IMR-90 (cell line): ENCODE measurements around the gene ASH1L. TPM values are rescaled to one million over a fixed set of nuclear protein-coding genes. Genes with fewer than 3 reads are reported as not detected.

Experiments
- ATAC-seq: fragments of 200-7000 bp; cut with Tn5 transposase; 2 replicates; pipeline ENCODE4 v1.9.1; 2020; ENCODE audit warnings: low read depth, mild to moderate bottlenecking, moderate library complexity
- BruUV-seq: library from RNA; stranded (reverse); fragments of 400-500 nt; replicated peaks from 2 replicates; lab custom pipeline; 2021; lab: Mats Ljungman, UMichigan
- CTCF ChIA-PET: fragments of 300-600 bp; formaldehyde crosslinking; extraction: SDS; loops from one replicate; lab custom pipeline; 2021; ENCODE audit warnings: antibody characterized with exemption; lab: Yijun Ruan, JAX
- POLR2A ChIA-PET: fragments of 300-600 bp; sonication (Branson Sonifier 250); formaldehyde crosslinking; loops from one replicate; lab custom pipeline; 2022; ENCODE audit warnings: antibody characterized with exemption; ENCODE audit not compliant: unreplicated experiment; lab: Charles Lee
- DNase-seq: peaks from one replicate; pipeline ENCODE4 v3.0.0; 2013
- H2AFZ ChIP-seq: replicated peaks from 2 replicates; pipeline ENCODE3; 2013; ENCODE audit warnings: low read length, mild to moderate bottlenecking; ENCODE audit not compliant: poor library complexity
- H2AK5ac ChIP-seq: 2 replicates; pipeline ENCODE4 v1.6.1; 2013; ENCODE audit warnings: low read depth, low read length, inconsistent platforms
- H2AK9ac ChIP-seq: replicated peaks from 2 replicates; pipeline ENCODE3; 2013; ENCODE audit warnings: mild to moderate bottlenecking, low read depth, low read length, moderate library complexity; ENCODE audit not compliant: poor library complexity
- H2BK120ac ChIP-seq: 2 replicates; pipeline ENCODE4 v1.6.1; 2013; ENCODE audit warnings: low read depth, low read length, inconsistent platforms
- H2BK15ac ChIP-seq: 3 replicates; pipeline ENCODE4 v1.6.1; 2013; ENCODE audit warnings: low read depth, low read length, inconsistent platforms
- H2BK20ac ChIP-seq: 2 replicates; pipeline ENCODE4 v1.6.1; 2013; ENCODE audit warnings: low read depth, mild to moderate bottlenecking, inconsistent platforms, low read length, moderate library complexity
- H2BK5ac ChIP-seq: 2 replicates; pipeline ENCODE4 v1.6.1; 2013; ENCODE audit warnings: mild to moderate bottlenecking, low read depth, low read length, inconsistent platforms; ENCODE audit not compliant: poor library complexity, severe bottlenecking
- H3K14ac ChIP-seq: replicated peaks from 2 replicates; pipeline ENCODE4 v1.6.1; 2013; ENCODE audit warnings: low read depth, low read length, inconsistent platforms
- H3K18ac ChIP-seq: 2 replicates; pipeline ENCODE4 v1.6.1; 2013; ENCODE audit warnings: low read depth, low read length, control low read depth
- H3K23ac ChIP-seq: 2 replicates; pipeline ENCODE4 v1.6.1; 2013; ENCODE audit warnings: low read depth, low read length, inconsistent platforms
- H3K27ac ChIP-seq: 2 replicates; pipeline ENCODE4 v1.5.1; 2013; ENCODE audit warnings: mild to moderate bottlenecking, control low read depth, low read length; ENCODE audit not compliant: insufficient read depth
- H3K27me3 ChIP-seq: 2 replicates; pipeline ENCODE4 v1.6.1; 2013; ENCODE audit warnings: low read length; ENCODE audit not compliant: control insufficient read depth, insufficient read depth
- H3K36me3 ChIP-seq: 2 replicates; pipeline ENCODE4 v1.6.1; 2013; ENCODE audit warnings: low read length, mixed read lengths; ENCODE audit not compliant: control insufficient read depth, insufficient read depth
- H3K4ac ChIP-seq: 2 replicates; pipeline ENCODE4 v1.6.1; 2013; ENCODE audit warnings: low read depth, low read length, inconsistent platforms
- H3K4me1 ChIP-seq: 2 replicates; pipeline ENCODE4 v1.6.1; 2013; ENCODE audit warnings: low read length, mixed read lengths; ENCODE audit not compliant: control insufficient read depth, insufficient read depth
- H3K4me2 ChIP-seq: 2 replicates; pipeline ENCODE4 v1.6.1; 2013; ENCODE audit warnings: low read depth, mild to moderate bottlenecking, control low read depth, low read length, moderate library complexity
- H3K4me3 ChIP-seq: 2 replicates; pipeline ENCODE4 v1.5.1; 2013; ENCODE audit warnings: low read depth, mild to moderate bottlenecking, control low read depth, low read length, moderate library complexity; ENCODE audit not compliant: insufficient read depth
- H3K56ac ChIP-seq: 2 replicates; pipeline ENCODE4 v1.6.1; 2013; ENCODE audit warnings: low read length, inconsistent platforms; ENCODE audit not compliant: insufficient read depth; ENCODE audit errors: extremely low read depth
- H3K79me1 ChIP-seq, 2 experiments: 2 replicates each; pipeline ENCODE4 v1.6.1; 2013; ENCODE audit warnings: low read length in 2 of 2, inconsistent platforms in 1 of 2, low read depth in 1 of 2
- H3K9ac ChIP-seq: 2 replicates; pipeline ENCODE4 v1.6.1; 2013; ENCODE audit warnings: low read depth, low read length, control low read depth
- H3K9me1 ChIP-seq: 2 replicates; pipeline ENCODE4 v1.6.1; 2013; ENCODE audit warnings: low read length, inconsistent platforms; ENCODE audit not compliant: insufficient read depth
- H3K9me3 ChIP-seq: 2 replicates; pipeline ENCODE4 v1.6.1; 2013; ENCODE audit warnings: low read length; ENCODE audit not compliant: control insufficient read depth, insufficient read depth
- H4K20me1 ChIP-seq: 2 replicates; pipeline ENCODE4 v1.6.1; 2013; ENCODE audit warnings: low read length, inconsistent platforms; ENCODE audit not compliant: insufficient read depth
- H4K5ac ChIP-seq: 2 replicates; pipeline ENCODE4 v1.6.1; 2013; ENCODE audit warnings: mild to moderate bottlenecking, low read depth, low read length, control low read depth
- H4K8ac ChIP-seq, 2 experiments: 2 replicates each; pipeline ENCODE4 v1.6.1; 2013; ENCODE audit warnings: low read depth in 2 of 2, low read length in 2 of 2, control low read depth in 1 of 2, inconsistent platforms in 1 of 2
- H4K91ac ChIP-seq: 2 replicates; pipeline ENCODE4 v1.6.1; 2013; ENCODE audit warnings: low read depth, low read length, inconsistent platforms; ENCODE audit not compliant: insufficient read depth
- BHLHE40 ChIP-seq: fragments of 150-350 bp; IDR thresholded peaks from 2 replicates; pipeline ENCODE4 v1.6.1; 2016; ENCODE audit warnings: mild to moderate bottlenecking, low read depth, low read length
- CEBPB ChIP-seq: IDR thresholded peaks from 2 replicates; pipeline ENCODE4 v1.6.1; 2012; ENCODE audit warnings: low read depth, low read length, improper control_type of control experiment
- CHD1 ChIP-seq: IDR thresholded peaks from 2 replicates; pipeline ENCODE4 v1.6.1; 2012; ENCODE audit warnings: low read depth, low read length, improper control_type of control experiment
- FOS ChIP-seq: fragments of 150-350 bp; IDR thresholded peaks from 2 replicates; pipeline ENCODE4 v1.6.1; 2016; ENCODE audit warnings: low read depth, low read length
- MAFK ChIP-seq: IDR thresholded peaks from 2 replicates; pipeline ENCODE4 v1.6.1; 2012; ENCODE audit warnings: low read depth, low read length, improper control_type of control experiment
- MAZ ChIP-seq: IDR thresholded peaks from 2 replicates; pipeline ENCODE4 v1.6.1; 2012; ENCODE audit warnings: low read depth, mild to moderate bottlenecking, low read length, improper control_type of control experiment, moderate library complexity, borderline replicate concordance
- MXI1 ChIP-seq: IDR thresholded peaks from 2 replicates; pipeline ENCODE4 v1.6.1; 2012; ENCODE audit warnings: low read depth, mild to moderate bottlenecking, low read length, moderate library complexity, borderline replicate concordance
- NFE2L2 ChIP-seq: fragments of 150-350 bp; IDR thresholded peaks from 2 replicates; pipeline ENCODE4 v1.6.1; 2016; ENCODE audit warnings: low read depth, mild to moderate bottlenecking, low read length
- POLR2A ChIP-seq: IDR thresholded peaks from 2 replicates; pipeline ENCODE4 v1.6.1; 2012; ENCODE audit warnings: mild to moderate bottlenecking, low read depth, low read length
- RAD21 ChIP-seq: IDR thresholded peaks from 2 replicates; pipeline ENCODE4 v1.6.1; 2012; ENCODE audit warnings: low read length, improper control_type of control experiment
- RCOR1 ChIP-seq: IDR thresholded peaks from 2 replicates; pipeline ENCODE4 v1.6.1; 2012; ENCODE audit warnings: mild to moderate bottlenecking, low read length, improper control_type of control experiment; ENCODE audit not compliant: insufficient replicate concordance
- RFX5 ChIP-seq: IDR thresholded peaks from 2 replicates; pipeline ENCODE4 v1.8.0; 2012; ENCODE audit warnings: low read depth, mild to moderate bottlenecking, low read length, moderate library complexity
- SMC3 ChIP-seq: fragments of 150-350 bp; IDR thresholded peaks from 2 replicates; pipeline ENCODE4 v1.6.1; 2016; ENCODE audit warnings: low read depth, mild to moderate bottlenecking, antibody characterized with exemption, low read length, moderate library complexity
- WGBS, 2 experiments: methylation state at CpG; one replicate each; pipeline versions ENCODE4 v1.1.5 to v1.1.7; 2013; ENCODE audit warnings: missing lambda C conversion rate in 2 of 2; ENCODE audit not compliant: insufficient read length in 1 of 2; ENCODE audit errors: extremely low coverage in 2 of 2; 5-methylcytosine and 5-hydroxymethylcytosine counted together
- dilution Hi-C: fragments of 300-500 bp; cut with HindIII; formaldehyde crosslinking; loops from one replicate; pipeline ENCODE4 v1.14.3; 2018; ENCODE audit warnings: low sequenced_read_pairs; ENCODE audit not compliant: unreplicated experiment
- in situ Hi-C: fragments of 300-500 bp; cut with MboI; formaldehyde crosslinking; loops from 3 replicates; pipeline ENCODE4 v1.14.3; 2019; ENCODE audit warnings: low sequenced_read_pairs, inconsistent platforms, mixed read lengths
- intact Hi-C: fragments of 100-400 bp; cut with micrococcal nuclease; formaldehyde crosslinking; loops from 2 replicates; pipeline ENCODE4 v1.10.0; 2022
- polyA plus RNA-seq, 3 experiments: library from polyadenylated mRNA; depleted of rRNA; stranded (reverse); fragments of >200 nt; gene quantifications; 2 replicates each; pipeline ENCODE4 v1.2.3, GENCODE V29; 2012; ENCODE audit warnings: low replicate concordance in 1 of 3
- total RNA-seq: library from RNA; depleted of rRNA; stranded (reverse); fragments of >200 nt; gene quantifications from 2 replicates; pipeline ENCODE4 v1.2.3, GENCODE V29; 2012
- TF ChIP-seq, protein P1 (sequence below): fragments of 150-350 bp; IDR thresholded peaks from 2 replicates; pipeline ENCODE4 v1.6.1; 2016; ENCODE audit warnings: low read depth, mild to moderate bottlenecking, low read length, moderate library complexity, borderline replicate concordance
- TF ChIP-seq, protein P2 (sequence below): fragments of 150-350 bp; IDR thresholded peaks from 2 replicates; pipeline ENCODE4 v1.6.1; 2017; ENCODE audit warnings: mild to moderate bottlenecking, antibody characterized with exemption, low read length, low read depth
- TF ChIP-seq, protein P3 (sequence below): conservative IDR thresholded peaks from 2 replicates; pipeline ENCODE4 v1.5.1; 2012; ENCODE audit warnings: mild to moderate bottlenecking, low read depth, low read length, improper control_type of control experiment

ASH1L gene
- total and polyA plus RNA-seq, 2 of the 4 experiments (the other 2 are of a cell fraction), result 13.7 to 18.5 TPM

DNA sequence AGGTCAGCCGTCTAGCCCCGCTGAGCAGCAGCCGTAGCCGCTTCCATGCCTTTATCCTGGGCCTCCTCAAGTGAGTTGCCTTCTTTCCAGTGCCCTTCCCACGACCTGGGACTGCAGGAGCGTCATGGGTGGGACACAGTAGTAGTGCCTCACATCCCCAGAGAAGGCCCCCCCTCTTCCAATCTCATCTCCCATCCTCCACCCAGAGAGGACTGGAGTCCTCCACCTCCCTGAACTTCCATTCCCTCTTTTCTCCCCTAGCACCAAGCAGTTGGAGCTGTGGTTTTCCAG lies 237.1 kb downstream of the ASH1L start:
- Histone ChIP-seq H3K9me3 (no peaks in the 10 kb centered on the region), H2BK120ac (no peak overlapping the region), H4K20me1 (peaks cover 25% of the 10 kb centered on the region), H3K9me1 (peaks cover 16% of the 10 kb centered on the region; the same call in 1 of the 2 replicates), H4K8ac (peak overlapping the region; percentile 48 to 49; a peak in 3 of 4 replicates), H3K27ac (peak overlapping the region; percentile 78), H3K4me2 (peak overlapping the region; percentile 95), H4K5ac (no peak overlapping the region), H3K4me1 (peaks cover 18% of the 10 kb centered on the region; the same call in 1 of the 2 replicates), H3K56ac (no peak overlapping the region), H2AK9ac (peak overlapping the region; percentile 86), H3K27me3 (no peaks in the 10 kb centered on the region), H2AK5ac (peak overlapping the region; percentile 58), H3K4ac (no peak overlapping the region; the same call in 1 of the 2 replicates), H3K18ac (no peak overlapping the region), H2BK5ac (no peak overlapping the region), H3K14ac (0 out of 2 replicates have a peak overlapping the region, but pooled peaks have one; percentile 12), H3K4me3 (peak overlapping the region; percentile 58), H3K36me3 (peaks cover 25% of the 10 kb centered on the region), H2BK20ac (no peak overlapping the region), H3K79me1 (peaks cover 16 to 57% of the 10 kb centered on the region in 2 experiments), H2AFZ (peak overlapping the region; percentile 98), H3K23ac (peak overlapping the region; percentile 84; the same call in 1 of the 2 replicates), H3K9ac (peak overlapping the region; percentile 75), H4K91ac (no peak overlapping the region), H2BK15ac (no peak overlapping the region)
- DNase-seq, result no peak
- ChIA-PET CTCF (interaction anchor here (1.0 kb wide), 1 partner anchor 75 kb away, joined by 5 read pairs; no protein-coding TSS in a partner anchor), POLR2A (no interaction called here)
- 40% methylated on average over 3 of the region's 6 CpGs; no CpG with 5 or more reads in 1 of the 2 experiments for WGBS, 2 experiments
- ATAC-seq, result no peak
- intact Hi-C loops, result loop anchor here (10.0 kb wide), 1 partner anchor 121 kb away; the partner anchor contains the start of genes MTX1 and THBS3
- TF ChIP-seq, protein P1, sequence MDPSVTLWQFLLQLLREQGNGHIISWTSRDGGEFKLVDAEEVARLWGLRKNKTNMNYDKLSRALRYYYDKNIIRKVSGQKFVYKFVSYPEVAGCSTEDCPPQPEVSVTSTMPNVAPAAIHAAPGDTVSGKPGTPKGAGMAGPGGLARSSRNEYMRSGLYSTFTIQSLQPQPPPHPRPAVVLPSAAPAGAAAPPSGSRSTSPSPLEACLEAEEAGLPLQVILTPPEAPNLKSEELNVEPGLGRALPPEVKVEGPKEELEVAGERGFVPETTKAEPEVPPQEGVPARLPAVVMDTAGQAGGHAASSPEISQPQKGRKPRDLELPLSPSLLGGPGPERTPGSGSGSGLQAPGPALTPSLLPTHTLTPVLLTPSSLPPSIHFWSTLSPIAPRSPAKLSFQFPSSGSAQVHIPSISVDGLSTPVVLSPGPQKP, result no peak
- no peak for TF ChIP-seq RCOR1
- TF ChIP-seq RAD21, result no peak
- no peak for TF ChIP-seq NFE2L2
- no peak for TF ChIP-seq MXI1
- no peak for TF ChIP-seq SMC3
- no peak for TF ChIP-seq BHLHE40
- TF ChIP-seq, protein P2, sequence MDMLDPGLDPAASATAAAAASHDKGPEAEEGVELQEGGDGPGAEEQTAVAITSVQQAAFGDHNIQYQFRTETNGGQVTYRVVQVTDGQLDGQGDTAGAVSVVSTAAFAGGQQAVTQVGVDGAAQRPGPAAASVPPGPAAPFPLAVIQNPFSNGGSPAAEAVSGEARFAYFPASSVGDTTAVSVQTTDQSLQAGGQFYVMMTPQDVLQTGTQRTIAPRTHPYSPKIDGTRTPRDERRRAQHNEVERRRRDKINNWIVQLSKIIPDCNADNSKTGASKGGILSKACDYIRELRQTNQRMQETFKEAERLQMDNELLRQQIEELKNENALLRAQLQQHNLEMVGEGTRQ, result no peak
- no peak for TF ChIP-seq MAZ
- no peak for TF ChIP-seq POLR2A
- no peak for TF ChIP-seq MAFK
- TF ChIP-seq CHD1, result no peak
- no peak for TF ChIP-seq FOS
- TF ChIP-seq CEBPB, result no peak
- no peak for TF ChIP-seq RFX5
- TF ChIP-seq, protein P3, sequence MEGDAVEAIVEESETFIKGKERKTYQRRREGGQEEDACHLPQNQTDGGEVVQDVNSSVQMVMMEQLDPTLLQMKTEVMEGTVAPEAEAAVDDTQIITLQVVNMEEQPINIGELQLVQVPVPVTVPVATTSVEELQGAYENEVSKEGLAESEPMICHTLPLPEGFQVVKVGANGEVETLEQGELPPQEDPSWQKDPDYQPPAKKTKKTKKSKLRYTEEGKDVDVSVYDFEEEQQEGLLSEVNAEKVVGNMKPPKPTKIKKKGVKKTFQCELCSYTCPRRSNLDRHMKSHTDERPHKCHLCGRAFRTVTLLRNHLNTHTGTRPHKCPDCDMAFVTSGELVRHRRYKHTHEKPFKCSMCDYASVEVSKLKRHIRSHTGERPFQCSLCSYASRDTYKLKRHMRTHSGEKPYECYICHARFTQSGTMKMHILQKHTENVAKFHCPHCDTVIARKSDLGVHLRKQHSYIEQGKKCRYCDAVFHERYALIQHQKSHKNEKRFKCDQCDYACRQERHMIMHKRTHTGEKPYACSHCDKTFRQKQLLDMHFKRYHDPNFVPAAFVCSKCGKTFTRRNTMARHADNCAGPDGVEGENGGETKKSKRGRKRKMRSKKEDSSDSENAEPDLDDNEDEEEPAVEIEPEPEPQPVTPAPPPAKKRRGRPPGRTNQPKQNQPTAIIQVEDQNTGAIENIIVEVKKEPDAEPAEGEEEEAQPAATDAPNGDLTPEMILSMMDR, result no peak
- BruUV-seq, result no TSS peak
- in situ Hi-C loops, result no loop called here
- dilution Hi-C loops, result no loop called here
